Measurements from ENCODE around the gene PLCXD3. TPM values are rescaled to one million over a fixed set of nuclear protein-coding genes. Genes with fewer than 3 reads are reported as not detected.

PLCXD3 gene
- total and polyA plus RNA-seq, 9 of the 15 experiments (the other 6 are each of a cell fraction or from before 2014, with no cell fraction given), result not detected

DNA sequence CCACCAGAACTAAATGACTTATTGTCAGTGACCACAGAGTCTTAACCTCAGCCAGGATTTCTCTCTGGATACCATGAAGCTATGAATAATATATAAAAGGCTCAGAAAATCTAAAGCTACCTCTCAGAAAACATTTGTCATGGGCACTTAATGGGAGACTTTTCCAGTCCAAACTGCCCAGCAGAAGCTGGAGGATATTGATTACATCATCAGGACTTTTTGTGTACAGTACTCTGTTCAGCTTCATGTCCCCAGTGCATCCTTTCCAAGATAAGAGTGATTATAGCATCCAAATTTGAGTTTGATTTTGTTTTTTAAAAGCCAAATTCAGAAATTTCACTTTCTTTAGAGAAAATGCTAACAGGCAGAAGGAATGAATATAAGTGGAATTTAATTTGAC lies 173.2 kb downstream of the PLCXD3 start (continued):
- TF ChIP-seq, protein P1, sequence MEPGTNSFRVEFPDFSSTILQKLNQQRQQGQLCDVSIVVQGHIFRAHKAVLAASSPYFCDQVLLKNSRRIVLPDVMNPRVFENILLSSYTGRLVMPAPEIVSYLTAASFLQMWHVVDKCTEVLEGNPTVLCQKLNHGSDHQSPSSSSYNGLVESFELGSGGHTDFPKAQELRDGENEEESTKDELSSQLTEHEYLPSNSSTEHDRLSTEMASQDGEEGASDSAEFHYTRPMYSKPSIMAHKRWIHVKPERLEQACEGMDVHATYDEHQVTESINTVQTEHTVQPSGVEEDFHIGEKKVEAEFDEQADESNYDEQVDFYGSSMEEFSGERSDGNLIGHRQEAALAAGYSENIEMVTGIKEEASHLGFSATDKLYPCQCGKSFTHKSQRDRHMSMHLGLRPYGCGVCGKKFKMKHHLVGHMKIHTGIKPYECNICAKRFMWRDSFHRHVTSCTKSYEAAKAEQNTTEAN (CRISPR knock-in tag; IDR thresholded peaks at IDR 0.05), result no peak
- TF ChIP-seq CREBBP (IDR thresholded peaks at IDR 0.05; ENCODE audit: low read depth, low read length) (no peak), JUND (IDR thresholded peaks at IDR 0.05; ENCODE audit: borderline replicate concordance, low read depth, low read length) (no peak), JUND (tag; IDR thresholded peaks at IDR 0.05; ENCODE audit: borderline replicate concordance, low read depth, low read length) (no peak), NR4A1 (CRISPR knock-in tag; IDR thresholded peaks at IDR 0.05) (no peak), NR4A1 (tag; IDR thresholded peaks at IDR 0.05) (no peak), NCOA2 (IDR thresholded peaks at IDR 0.05; ENCODE audit: partially characterized antibody in 2 of 2) (no peak), ZFP1 (CRISPR knock-in tag; IDR thresholded peaks at IDR 0.05) (no peak)

- Histone ChIP-seq H3K4me1 (replicated peaks in 1 of 2; ENCODE audit: control insufficient read depth in 2 of 2, insufficient read depth in 2 of 2, low read length in 2 of 2) (no peaks in the 10 kb centered on the region), H4K20me1 (replicated peaks; ENCODE audit: control insufficient read depth, insufficient read depth, low read length) (no peaks in the 10 kb centered on the region), H3K4me3 (no peak overlapping the region), H3K79me2 (ENCODE audit: control insufficient read depth, insufficient read depth, low read length) (no peaks in the 10 kb centered on the region), H3K9me1 (ENCODE audit: control insufficient read depth, insufficient read depth, low read length) (no peaks in the 10 kb centered on the region), H3K27me3 (ENCODE audit: control insufficient read depth in 2 of 2, insufficient read depth in 2 of 2, low read length in 2 of 2) (no peaks in the 10 kb centered on the region), H3K36me3 (ENCODE audit: control insufficient read depth, insufficient read depth, low read length) (no peaks in the 10 kb centered on the region), H3K9ac (ENCODE audit: insufficient read depth in 1 of 2, low read depth in 2 of 2, low read length in 2 of 2) (no peak overlapping the region), H2AFZ (ENCODE audit: low read depth, low read length) (no peak overlapping the region), H3K4me2 (ENCODE audit: insufficient read depth, low read length) (no peak overlapping the region), H3K27ac (ENCODE audit: extremely low read depth, low read depth, low read length) (no peak overlapping the region), H3K9me3 (replicated peaks; ENCODE audit: control insufficient read depth, insufficient read depth, low read depth, low read length) (no peaks in the 10 kb centered on the region)
- in situ Hi-C loops (cut with MboI), result no loop called here
- BruUV-seq (replicated peaks), result no TSS peak
- DNase-seq (ENCODE audit: extremely low read depth in 1 of 4, low spot score in 3 of 4), result no peak
- ChIA-PET POLR2A (no interaction called here), CTCF (ENCODE audit: low intra/inter-chr PET ratio) (interaction anchor here (0.6 kb wide), 1 partner anchor 1548 kb away, joined by 3 read pairs; no protein-coding TSS in a partner anchor)
- TF ChIP-seq ZNF584 (CRISPR knock-in tag; IDR thresholded peaks at IDR 0.05; ENCODE audit: low read depth), result no peak
- no peak for ATAC-seq
- intact Hi-C loops (cut with micrococcal nuclease), result no loop called here
- 0% methylated on average over 1 of the region's 1 CpG for WGBS (ENCODE audit: insufficient coverage, low coverage, missing lambda C conversion rate)
- FAIRE-seq, result no peak
Observed at GRCh38 chr5:41336471-41336870, 173.9 kb downstream of the PLCXD3 start.

All from K562 (cell line).